Mesothelial cell of epicardium (in vitro differentiated cells): Measurements from ENCODE around the gene MBNL1. TPM values are rescaled to one million over a fixed set of nuclear protein-coding genes. Genes with fewer than 3 reads are reported as not detected.

ENCODE experiments used
- DNase-seq, 2 experiments: peaks; one replicate each; pipeline ENCODE4 v3.0.0; 2021; ENCODE audit warnings: low spot score in 2 of 2; ENCODE audit not compliant: unreplicated experiment in 2 of 2
- H3K27ac Mint-ChIP-seq: 2 replicates; pipeline ENCODE4 v1.8.0; 2021; ENCODE audit warnings: mixed read lengths
- H3K27me3 Mint-ChIP-seq: 2 replicates; pipeline ENCODE4 v1.8.0; 2021; ENCODE audit warnings: low read depth, mixed read lengths
- H3K36me3 Mint-ChIP-seq: 2 replicates; pipeline ENCODE4 v1.8.0; 2021; ENCODE audit warnings: mixed read lengths
- H3K4me1 Mint-ChIP-seq: 2 replicates; pipeline ENCODE4 v1.8.0; 2021; ENCODE audit warnings: mixed read lengths
- H3K4me3 Mint-ChIP-seq: 2 replicates; pipeline ENCODE4 v1.8.0; 2021; ENCODE audit warnings: mild to moderate bottlenecking, moderate library complexity, mixed read lengths
- H3K9me3 Mint-ChIP-seq: 2 replicates; pipeline ENCODE4 v1.8.0; 2021; ENCODE audit warnings: mixed read lengths
- total RNA-seq: library from RNA; stranded (reverse); gene quantifications from 3 replicates; pipeline ENCODE4 v1.2.1, GENCODE V29; 2021
- TF ChIP-seq, protein P1 (sequence below): fragments of 200-600 bp; sonication (generic); IDR thresholded peaks from one replicate; pipeline ENCODE4 v1.5.0; 2021; ENCODE audit warnings: antibody characterized with exemption; ENCODE audit not compliant: unreplicated experiment

MBNL1 gene
- total RNA-seq, 1 donor from 2014 or later, result 74.8 TPM

DNA sequence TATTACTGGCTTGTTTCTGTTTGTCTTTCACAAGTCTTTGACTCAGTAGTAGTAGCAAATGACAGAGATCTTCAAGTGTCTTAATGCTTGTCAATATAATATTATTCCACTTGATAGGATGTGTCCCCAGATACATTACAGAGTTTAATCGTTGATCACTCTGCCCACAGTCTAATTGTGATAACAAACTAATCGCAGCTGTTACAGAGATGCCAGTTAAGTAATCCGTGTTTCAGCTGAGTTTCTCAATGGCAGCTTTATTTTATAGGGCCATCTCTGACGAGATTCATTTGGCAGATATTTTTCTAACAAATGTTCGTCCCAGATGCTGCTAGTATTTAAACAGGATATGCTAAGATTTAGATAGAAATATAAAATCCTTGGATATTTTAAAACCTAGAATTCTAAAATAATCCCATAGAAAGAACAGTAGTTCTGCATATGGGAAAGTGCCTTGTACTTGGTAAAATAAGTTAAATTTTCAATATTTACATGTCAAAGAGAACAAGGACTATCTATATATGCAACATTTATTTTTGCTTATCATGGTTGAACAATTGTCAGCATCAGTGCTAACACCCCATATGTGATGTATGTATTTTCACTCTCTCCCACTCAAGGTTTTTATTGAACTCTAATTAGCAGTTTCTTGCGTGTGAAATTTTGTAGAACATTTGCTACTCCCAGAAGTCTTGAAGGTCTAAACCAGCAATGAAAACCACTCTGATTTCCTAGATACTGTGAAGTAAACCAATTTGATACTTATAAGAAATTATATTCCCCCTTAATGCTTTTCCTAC is 185.5 kb downstream of the MBNL1 start:
- H3K36me3 Mint-ChIP-seq, result peaks cover 10% of the 10 kb centered on the region
- no peaks in the 10 kb centered on the region for H3K9me3 Mint-ChIP-seq

DNA sequence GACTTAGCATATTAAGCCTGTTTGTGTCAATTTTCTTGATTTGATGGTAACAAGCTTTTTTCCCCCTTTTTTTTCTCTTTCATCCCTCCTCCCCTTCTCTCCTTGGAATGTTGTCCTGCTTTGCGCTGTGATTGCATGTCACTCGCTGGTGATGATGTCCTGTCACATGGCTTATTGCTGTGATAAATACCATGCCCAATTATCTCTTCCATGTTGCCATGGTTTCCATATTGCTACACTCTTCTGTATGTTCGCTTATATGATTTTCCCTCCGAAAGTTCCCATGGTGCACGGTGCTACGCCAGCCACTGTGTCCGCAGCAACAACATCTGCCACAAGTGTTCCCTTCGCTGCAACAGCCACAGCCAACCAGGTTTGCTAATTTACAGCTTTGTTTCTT is 187.3 kb downstream of the MBNL1 start:
- no peak overlapping the region for H3K27ac Mint-ChIP-seq
- no peak overlapping the region for H3K4me3 Mint-ChIP-seq
- peaks cover 4% of the 10 kb centered on the region for H3K4me1 Mint-ChIP-seq
- no peak for DNase-seq
- no peaks in the 10 kb centered on the region for H3K9me3 Mint-ChIP-seq
- TF ChIP-seq, protein P1, sequence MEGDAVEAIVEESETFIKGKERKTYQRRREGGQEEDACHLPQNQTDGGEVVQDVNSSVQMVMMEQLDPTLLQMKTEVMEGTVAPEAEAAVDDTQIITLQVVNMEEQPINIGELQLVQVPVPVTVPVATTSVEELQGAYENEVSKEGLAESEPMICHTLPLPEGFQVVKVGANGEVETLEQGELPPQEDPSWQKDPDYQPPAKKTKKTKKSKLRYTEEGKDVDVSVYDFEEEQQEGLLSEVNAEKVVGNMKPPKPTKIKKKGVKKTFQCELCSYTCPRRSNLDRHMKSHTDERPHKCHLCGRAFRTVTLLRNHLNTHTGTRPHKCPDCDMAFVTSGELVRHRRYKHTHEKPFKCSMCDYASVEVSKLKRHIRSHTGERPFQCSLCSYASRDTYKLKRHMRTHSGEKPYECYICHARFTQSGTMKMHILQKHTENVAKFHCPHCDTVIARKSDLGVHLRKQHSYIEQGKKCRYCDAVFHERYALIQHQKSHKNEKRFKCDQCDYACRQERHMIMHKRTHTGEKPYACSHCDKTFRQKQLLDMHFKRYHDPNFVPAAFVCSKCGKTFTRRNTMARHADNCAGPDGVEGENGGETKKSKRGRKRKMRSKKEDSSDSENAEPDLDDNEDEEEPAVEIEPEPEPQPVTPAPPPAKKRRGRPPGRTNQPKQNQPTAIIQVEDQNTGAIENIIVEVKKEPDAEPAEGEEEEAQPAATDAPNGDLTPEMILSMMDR, result no peak
- H3K27me3 Mint-ChIP-seq, result no peaks in the 10 kb centered on the region
- peaks cover 13% of the 10 kb centered on the region for H3K36me3 Mint-ChIP-seq

More for the DNA sequence above, 185.5 kb downstream of the MBNL1 start:
- Mint-ChIP-seq H3K4me1 (peaks cover 4% of the 10 kb centered on the region), H3K27me3 (no peaks in the 10 kb centered on the region), H3K4me3 (no peak overlapping the region), H3K27ac (no peak overlapping the region)
- TF ChIP-seq, protein P1, result no peak
- DNase-seq, result no peak

DNA sequence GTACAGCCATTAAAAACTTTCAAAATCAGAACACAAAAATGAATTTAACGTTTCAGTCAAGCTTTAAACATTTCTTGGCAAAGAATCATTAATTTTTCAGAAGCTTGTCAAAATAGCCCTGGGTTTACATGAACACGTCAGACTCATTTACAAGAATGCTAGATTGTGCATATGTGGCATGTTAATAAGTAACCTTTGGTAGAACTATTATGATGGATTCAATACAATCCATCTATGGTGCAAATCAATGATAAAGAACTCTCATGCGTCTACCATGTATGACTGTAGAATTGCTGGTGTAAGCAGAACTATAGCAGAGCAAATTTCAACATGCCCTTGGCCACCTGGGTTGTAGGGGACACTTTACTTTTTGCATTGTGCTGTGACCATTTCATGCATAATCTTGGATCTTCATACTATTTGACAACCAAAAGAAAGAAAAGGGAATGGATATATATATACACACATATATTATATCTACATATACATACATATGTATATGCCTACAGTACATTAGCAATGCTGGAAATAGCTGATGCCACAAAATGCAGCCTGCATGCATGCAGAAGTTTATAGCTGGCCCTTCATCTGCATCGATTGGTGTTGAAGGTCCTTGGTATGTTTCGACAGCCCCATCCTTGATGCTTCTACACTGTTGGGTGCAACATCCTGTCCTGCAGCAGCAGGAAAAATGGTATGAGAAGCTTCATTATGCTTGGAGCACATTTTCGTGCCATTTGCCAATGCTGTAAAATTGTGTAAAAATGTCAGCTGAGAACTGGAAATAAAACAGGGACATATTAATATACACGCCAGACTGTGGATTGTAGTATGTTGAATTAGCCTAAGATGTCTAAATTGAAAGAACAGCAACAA is 189.0 kb downstream of the MBNL1 start:
- no peaks in the 10 kb centered on the region for H3K9me3 Mint-ChIP-seq
- TF ChIP-seq, protein P1, result no peak
- no peak for DNase-seq
- peaks cover 11% of the 10 kb centered on the region for H3K36me3 Mint-ChIP-seq
- no peak overlapping the region for H3K27ac Mint-ChIP-seq
- H3K4me1 Mint-ChIP-seq, result peaks cover 4% of the 10 kb centered on the region
- no peak overlapping the region for H3K4me3 Mint-ChIP-seq
- no peaks in the 10 kb centered on the region for H3K27me3 Mint-ChIP-seq

DNA sequence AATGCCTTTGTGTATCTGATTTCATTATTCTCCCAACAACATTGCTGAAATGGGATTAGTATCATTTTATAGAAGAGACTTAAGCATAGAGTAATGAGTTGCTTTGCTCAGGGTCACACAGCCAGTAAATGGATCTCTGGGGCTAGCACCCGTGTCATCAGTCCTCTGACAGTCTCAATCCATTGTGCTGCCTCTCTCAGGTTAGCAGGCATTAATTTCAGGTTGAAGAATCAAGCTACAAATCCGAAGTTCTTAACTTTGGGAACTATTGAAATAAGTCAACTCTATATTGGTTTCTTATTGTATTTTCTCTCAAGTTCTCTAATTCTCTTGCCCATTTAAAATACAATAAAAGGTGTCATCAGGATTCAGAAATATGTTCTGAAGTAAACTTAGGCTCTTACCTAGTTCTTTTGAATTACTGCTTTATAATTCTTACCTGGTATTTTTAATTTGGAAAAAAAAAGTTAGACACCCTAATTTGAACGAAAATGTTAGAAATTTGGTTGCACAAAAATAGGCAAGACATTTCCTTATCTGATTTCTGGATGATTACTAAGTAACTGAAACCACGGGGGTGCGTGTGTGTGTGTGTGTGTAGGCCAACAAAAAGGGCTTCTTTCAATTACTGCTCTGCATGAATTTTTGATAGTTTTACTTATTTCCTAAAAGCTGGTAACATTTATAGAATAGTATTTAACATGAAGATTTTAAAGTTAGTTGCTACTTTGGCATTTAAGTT is 189.8 kb downstream of the MBNL1 start:
- Mint-ChIP-seq H3K27me3 (no peaks in the 10 kb centered on the region), H3K4me1 (peaks cover 4% of the 10 kb centered on the region), H3K4me3 (no peak overlapping the region), H3K27ac (no peak overlapping the region), H3K36me3 (peaks cover 11% of the 10 kb centered on the region), H3K9me3 (no peaks in the 10 kb centered on the region)
- no peak for DNase-seq
- TF ChIP-seq, protein P1, result no peak

DNA sequence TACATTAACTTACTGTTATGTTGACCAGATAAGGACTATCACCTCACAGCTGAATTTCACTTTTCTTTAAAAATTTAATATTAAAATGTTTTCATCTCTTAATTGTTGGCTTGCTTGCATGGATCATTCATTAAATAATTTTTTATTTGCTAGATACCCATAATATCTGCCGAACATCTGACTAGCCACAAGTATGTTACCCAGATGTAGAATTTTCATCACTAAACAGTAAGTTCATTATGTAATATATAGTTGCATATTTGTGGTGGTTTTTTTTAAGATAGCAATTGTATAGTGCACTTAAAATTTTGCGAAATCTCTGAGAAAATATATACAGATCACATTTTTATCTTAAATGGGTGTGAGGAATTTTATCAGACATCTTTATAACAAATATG is 190.4 kb downstream of the MBNL1 start:
- no peak overlapping the region for H3K27ac Mint-ChIP-seq
- no peak overlapping the region for H3K4me3 Mint-ChIP-seq
- peaks cover 4% of the 10 kb centered on the region for H3K4me1 Mint-ChIP-seq
- no peak for DNase-seq
- H3K27me3 Mint-ChIP-seq, result no peaks in the 10 kb centered on the region
- TF ChIP-seq, protein P1, result no peak
- H3K36me3 Mint-ChIP-seq, result peaks cover 11% of the 10 kb centered on the region
- H3K9me3 Mint-ChIP-seq, result no peaks in the 10 kb centered on the region
